Activated naive CD4-positive, alpha-beta T cell treated with anti-CD3 and anti-CD28 coated beads, Interleukin-2, amount 50 U/mL, for 24 hours (primary cell): ENCODE measurements around the gene AHNAK.
A peak's percentile ranks its signal among the peaks of the same experiment; 100 is the strongest.

Experiments
- H3K27ac Mint-ChIP-seq: one replicate; pipeline ENCODE4 v1.8.0; 2021; ENCODE audit warnings: mild to moderate bottlenecking, mixed read lengths
- H3K27me3 Mint-ChIP-seq: one replicate; pipeline ENCODE4 v1.8.0; 2021; ENCODE audit warnings: mixed read lengths
- H3K36me3 Mint-ChIP-seq: one replicate; pipeline ENCODE4 v1.8.0; 2021; ENCODE audit warnings: mixed read lengths
- H3K4me1 Mint-ChIP-seq: one replicate; pipeline ENCODE4 v1.8.0; 2021; ENCODE audit warnings: mixed read lengths
- H3K4me3 Mint-ChIP-seq: one replicate; pipeline ENCODE4 v1.8.0; 2021; ENCODE audit warnings: mild to moderate bottlenecking, mixed read lengths
- H3K9me3 Mint-ChIP-seq: one replicate; pipeline ENCODE4 v1.8.0; 2021; ENCODE audit warnings: mixed read lengths

The AHNAK gene

GRCh38 chr11:62516736-62517371 is 29.8 kb downstream of the AHNAK start:
- H3K4me1 Mint-ChIP-seq: no peaks in the 10 kb centered on the region
- H3K27ac Mint-ChIP-seq: no peak overlapping the region

GRCh38 chr11:62514151-62514550 is 32.5 kb downstream of the AHNAK start:
- Mint-ChIP-seq H3K36me3 (peaks cover 4% of the 10 kb centered on the region), H3K4me1 (no peaks in the 10 kb centered on the region), H3K4me3 (no peak overlapping the region), H3K27ac (no peak overlapping the region), H3K27me3 (no peaks in the 10 kb centered on the region), H3K9me3 (no peaks in the 10 kb centered on the region)

More at GRCh38 chr11:62516736-62517371, 29.8 kb downstream of the AHNAK start:
- Mint-ChIP-seq H3K9me3 (no peaks in the 10 kb centered on the region), H3K27me3 (no peaks in the 10 kb centered on the region), H3K36me3 (peaks cover 5% of the 10 kb centered on the region), H3K4me3 (no peak overlapping the region)

GRCh38 chr11:62513626-62514025 is 33.0 kb downstream of the AHNAK start:
- Mint-ChIP-seq H3K4me3 (no peak overlapping the region), H3K9me3 (no peaks in the 10 kb centered on the region), H3K4me1 (no peaks in the 10 kb centered on the region), H3K36me3 (peaks cover 4% of the 10 kb centered on the region), H3K27me3 (no peaks in the 10 kb centered on the region), H3K27ac (peak overlapping the region; percentile 43)

GRCh38 chr11:62512961-62513360 is 33.6 kb downstream of the AHNAK start:
- no peak overlapping the region for H3K27ac Mint-ChIP-seq
- H3K36me3 Mint-ChIP-seq: peaks cover 3% of the 10 kb centered on the region
- no peak overlapping the region for H3K4me3 Mint-ChIP-seq
- H3K9me3 Mint-ChIP-seq: no peaks in the 10 kb centered on the region
- H3K4me1 Mint-ChIP-seq: no peaks in the 10 kb centered on the region
- no peaks in the 10 kb centered on the region for H3K27me3 Mint-ChIP-seq

- Mint-ChIP-seq H3K4me3 (no peak overlapping the region), H3K9me3 (no peaks in the 10 kb centered on the region), H3K36me3 (no peaks in the 10 kb centered on the region), H3K27me3 (peaks cover 1% of the 10 kb centered on the region), H3K27ac (no peak overlapping the region), H3K4me1 (no peaks in the 10 kb centered on the region)
These were observed 38.1 kb downstream of the AHNAK start for GRCh38 chr11:62508336-62509058.

GRCh38 chr11:62507125-62507422 is 39.5 kb downstream of the AHNAK start:
- Mint-ChIP-seq H3K9me3 (no peaks in the 10 kb centered on the region), H3K27ac (no peak overlapping the region), H3K4me3 (no peak overlapping the region), H3K4me1 (peaks cover 4% of the 10 kb centered on the region), H3K36me3 (no peaks in the 10 kb centered on the region), H3K27me3 (peaks cover 1% of the 10 kb centered on the region)

GRCh38 chr11:62506413-62507124 is 40.0 kb downstream of the AHNAK start:
- H3K4me3 Mint-ChIP-seq: no peak overlapping the region
- H3K36me3 Mint-ChIP-seq: no peaks in the 10 kb centered on the region
- peaks cover 1% of the 10 kb centered on the region for H3K27me3 Mint-ChIP-seq
- no peaks in the 10 kb centered on the region for H3K9me3 Mint-ChIP-seq
- H3K4me1 Mint-ChIP-seq: peaks cover 4% of the 10 kb centered on the region
- H3K27ac Mint-ChIP-seq: no peak overlapping the region

- Mint-ChIP-seq H3K4me3 (no peak overlapping the region), H3K27me3 (peaks cover 1% of the 10 kb centered on the region), H3K4me1 (peaks cover 4% of the 10 kb centered on the region), H3K36me3 (no peaks in the 10 kb centered on the region), H3K27ac (no peak overlapping the region), H3K9me3 (no peaks in the 10 kb centered on the region)
These were observed 41.0 kb downstream of the AHNAK start for GRCh38 chr11:62505440-62506091.

- no peaks in the 10 kb centered on the region for H3K36me3 Mint-ChIP-seq
- no peak overlapping the region for H3K4me3 Mint-ChIP-seq
- no peaks in the 10 kb centered on the region for H3K9me3 Mint-ChIP-seq
- no peak overlapping the region for H3K27ac Mint-ChIP-seq
- peaks cover 1% of the 10 kb centered on the region for H3K27me3 Mint-ChIP-seq
- H3K4me1 Mint-ChIP-seq: peaks cover 4% of the 10 kb centered on the region
These were observed 41.6 kb downstream of the AHNAK start for GRCh38 chr11:62505059-62505439.

- Mint-ChIP-seq H3K4me1 (peaks cover 4% of the 10 kb centered on the region), H3K27ac (no peak overlapping the region), H3K9me3 (no peaks in the 10 kb centered on the region), H3K36me3 (no peaks in the 10 kb centered on the region), H3K4me3 (no peak overlapping the region), H3K27me3 (peaks cover 1% of the 10 kb centered on the region)
These were observed 42.2 kb downstream of the AHNAK start for GRCh38 chr11:62504158-62504973.

- no peak overlapping the region for H3K4me3 Mint-ChIP-seq
- peaks cover 4% of the 10 kb centered on the region for H3K4me1 Mint-ChIP-seq
- no peaks in the 10 kb centered on the region for H3K9me3 Mint-ChIP-seq
- H3K27me3 Mint-ChIP-seq: peaks cover 1% of the 10 kb centered on the region
- H3K27ac Mint-ChIP-seq: no peak overlapping the region
- H3K36me3 Mint-ChIP-seq: no peaks in the 10 kb centered on the region
These were observed 44.4 kb downstream of the AHNAK start for GRCh38 chr11:62502030-62502730.

GRCh38 chr11:62501432-62501891 is 45.1 kb downstream of the AHNAK start:
- H3K4me3 Mint-ChIP-seq: no peak overlapping the region
- H3K27me3 Mint-ChIP-seq: no peaks in the 10 kb centered on the region
- no peaks in the 10 kb centered on the region for H3K36me3 Mint-ChIP-seq
- no peak overlapping the region for H3K27ac Mint-ChIP-seq
- peaks cover 4% of the 10 kb centered on the region for H3K4me1 Mint-ChIP-seq
- H3K9me3 Mint-ChIP-seq: no peaks in the 10 kb centered on the region

GRCh38 chr11:62500650-62501030 is 46.0 kb downstream of the AHNAK start:
- peaks cover 4% of the 10 kb centered on the region for H3K4me1 Mint-ChIP-seq
- H3K36me3 Mint-ChIP-seq: no peaks in the 10 kb centered on the region
- H3K27me3 Mint-ChIP-seq: no peaks in the 10 kb centered on the region

GRCh38 chr11:62499944-62500649 is 46.5 kb downstream of the AHNAK start:
- Mint-ChIP-seq H3K4me1 (peaks cover 4% of the 10 kb centered on the region), H3K36me3 (no peaks in the 10 kb centered on the region), H3K27me3 (no peaks in the 10 kb centered on the region), H3K4me3 (no peak overlapping the region), H3K27ac (no peak overlapping the region), H3K9me3 (no peaks in the 10 kb centered on the region)

More at GRCh38 chr11:62500650-62501030, 46.0 kb downstream of the AHNAK start:
- H3K4me3 Mint-ChIP-seq: no peak overlapping the region
- H3K27ac Mint-ChIP-seq: no peak overlapping the region
- H3K9me3 Mint-ChIP-seq: no peaks in the 10 kb centered on the region
